Thyroid gland (tissue), 4 donors: Measurements from ENCODE around the gene SIM1. TPM values are rescaled to one million over a fixed set of nuclear protein-coding genes. Genes with fewer than 3 reads are reported as not detected.

ENCODE experiments used
- DNase-seq, 2 donors: peaks; one replicate each; pipeline ENCODE4 v3.0.0-alpha.2; 2019
- H3K27ac ChIP-seq, 3 donors: fragments of 200-600 bp; sonication (generic); 1 replicate in 2 of 3; 2 replicates in 1 of 3; pipeline ENCODE4 v1.5.1; 2016 to 2019; ENCODE audit warnings: mild to moderate bottlenecking in 1 of 3, moderate library complexity in 1 of 3
- H3K27me3 ChIP-seq: fragments of 200-600 bp; sonication (generic); one replicate; pipeline ENCODE4 v1.5.1; 2019
- H3K36me3 ChIP-seq, 2 donors: fragments of 200-600 bp; sonication (generic); one replicate each; pipeline ENCODE4 v1.5.1; 2016 to 2019
- H3K4me1 ChIP-seq, 2 donors: fragments of 200-600 bp; sonication (generic); one replicate each; pipeline ENCODE4 v1.5.1; 2017 to 2019
- H3K4me3 ChIP-seq, 3 donors: fragments of 200-600 bp; sonication (generic); replicated peaks in 1 of 3; 1 replicate in 2 of 3; 2 replicates in 1 of 3; pipeline ENCODE4 v1.5.1; 2016; ENCODE audit warnings: mild to moderate bottlenecking in 1 of 3
- H3K9me3 ChIP-seq: fragments of 200-600 bp; sonication (generic); one replicate; pipeline ENCODE4 v1.5.1; 2017
- CTCF ChIP-seq, 6 experiments: fragments of 200-600 bp in 3 of 6; fragments of 450-650 bp in 3 of 6; sonication (generic) in 3 of 6; IDR thresholded peaks; one replicate each; pipeline ENCODE4 v1.5.1; 2016 to 2019; ENCODE audit warnings: antibody characterized with exemption in 6 of 6, mild to moderate bottlenecking in 2 of 6, inconsistent platforms in 1 of 6, moderate library complexity in 1 of 6
- POLR2A ChIP-seq, 2 donors: fragments of 450-650 bp; IDR thresholded peaks; one replicate each; pipeline ENCODE4 v1.6.1; 2017; ENCODE audit warnings: antibody characterized with exemption in 2 of 2, mild to moderate bottlenecking in 2 of 2, moderate library complexity in 1 of 2
- WGBS, 2 donors: methylation state at CpG; one replicate each; pipeline ENCODE4 v1.1.5; 2017; 5-methylcytosine and 5-hydroxymethylcytosine counted together
- intact Hi-C: fragments of 100-400 bp; cut with DNase I; formaldehyde crosslinking; loops from one replicate; pipeline ENCODE4 v1.15.1; 2023
- total RNA-seq, 4 donors: library from RNA; depleted of rRNA; stranded (reverse); fragments of >200 nt; gene quantifications; one replicate each; pipeline ENCODE4 v1.2.3, GENCODE V29; 2016

The SIM1 gene
- total RNA-seq, 4 donors from 2014 or later, result not detected

GRCh38 chr6:100381111-100381510 lies 83.6 kb downstream of the SIM1 start:
- no peaks in the 10 kb centered on the region for H3K36me3 ChIP-seq
- no peaks in the 10 kb centered on the region for H3K27me3 ChIP-seq
- no peak for DNase-seq
- no peaks in the 10 kb centered on the region for H3K9me3 ChIP-seq
- H3K27ac ChIP-seq, result no peak overlapping the region
- H3K4me1 ChIP-seq, result no peaks in the 10 kb centered on the region
- WGBS, 2 donors, result 86 to 89% methylated on average over 6 of the region's 6 CpGs
- TF ChIP-seq POLR2A (IDR thresholded peaks at IDR 0.05) (no peak), CTCF (IDR thresholded peaks at IDR 0.05) (no peak)
- no peak overlapping the region for H3K4me3 ChIP-seq
- intact Hi-C loops, result no loop called here

DNA sequence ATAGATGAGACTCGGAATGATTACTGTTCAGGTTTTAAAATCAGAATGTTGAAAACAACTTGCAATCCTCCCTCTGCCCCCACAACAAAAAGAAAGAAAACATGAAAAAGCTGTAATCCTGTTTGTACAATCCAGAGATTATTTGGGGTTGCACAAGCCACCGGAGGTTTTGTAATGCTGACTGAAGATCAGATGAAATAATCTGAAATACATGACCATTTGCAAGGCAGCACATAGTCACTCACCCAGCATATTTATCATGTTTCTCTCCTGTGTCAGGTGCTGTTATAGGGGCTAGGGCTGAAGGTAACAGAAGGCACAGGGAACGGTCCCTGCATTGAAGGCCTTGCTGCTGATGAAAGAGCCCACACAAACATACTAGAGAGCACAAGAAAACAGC lies 85.3 kb downstream of the SIM1 start:
- no peak for DNase-seq
- H3K4me3 ChIP-seq, result no peak overlapping the region
- intact Hi-C loops, result no loop called here
- H3K4me1 ChIP-seq, result no peaks in the 10 kb centered on the region
- TF ChIP-seq POLR2A (IDR thresholded peaks at IDR 0.05), result no peak
- TF ChIP-seq CTCF (IDR thresholded peaks at IDR 0.05), result no peak
- no peaks in the 10 kb centered on the region for H3K27me3 ChIP-seq
- H3K27ac ChIP-seq, result no peak overlapping the region
- no peaks in the 10 kb centered on the region for H3K36me3 ChIP-seq
- H3K9me3 ChIP-seq, result no peaks in the 10 kb centered on the region
- 72 to 86% methylated on average over 3 of the region's 3 CpGs for WGBS, 2 donors

DNA sequence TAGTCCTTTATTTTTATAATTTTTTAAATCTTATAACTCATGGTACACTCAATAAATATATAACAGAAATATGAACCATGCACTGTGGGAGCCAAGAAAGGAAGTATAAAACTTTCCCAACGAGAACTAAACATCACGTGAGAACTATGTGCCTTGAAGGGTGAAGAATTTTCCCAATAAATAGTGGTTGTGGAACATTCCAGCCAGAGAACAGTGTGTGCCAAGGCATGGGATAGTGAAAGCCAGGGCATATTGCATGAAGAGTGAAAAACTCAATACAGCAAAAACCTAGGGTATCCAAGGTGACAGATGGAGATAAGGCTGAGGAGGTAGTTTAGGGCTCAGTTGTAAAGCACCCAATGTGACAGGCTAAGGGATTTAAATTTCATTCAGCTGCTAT lies 86.1 kb downstream of the SIM1 start:
- H3K9me3 ChIP-seq, result no peaks in the 10 kb centered on the region
- 83 to 89% methylated on average over 2 of the region's 2 CpGs for WGBS, 2 donors
- H3K4me1 ChIP-seq, result no peaks in the 10 kb centered on the region
- DNase-seq, result no peak
- H3K27ac ChIP-seq, result no peak overlapping the region
- H3K36me3 ChIP-seq, result no peaks in the 10 kb centered on the region
- no peak for TF ChIP-seq POLR2A (IDR thresholded peaks at IDR 0.05)
- TF ChIP-seq CTCF (IDR thresholded peaks at IDR 0.05), result no peak
- no peaks in the 10 kb centered on the region for H3K27me3 ChIP-seq
- intact Hi-C loops, result no loop called here
- no peak overlapping the region for H3K4me3 ChIP-seq

GRCh38 chr6:100376103-100376502 lies 88.6 kb downstream of the SIM1 start:
- 12 to 16% methylated on average over 3 of the region's 3 CpGs for WGBS, 2 donors
- DNase-seq, result no peak
- intact Hi-C loops, result no loop called here
- no peaks in the 10 kb centered on the region for H3K27me3 ChIP-seq
- H3K4me3 ChIP-seq, result no peak overlapping the region
- no peak overlapping the region for H3K27ac ChIP-seq
- H3K36me3 ChIP-seq, result no peaks in the 10 kb centered on the region
- TF ChIP-seq CTCF (IDR thresholded peaks at IDR 0.05) (no peak), POLR2A (IDR thresholded peaks at IDR 0.05) (no peak)
- no peaks in the 10 kb centered on the region for H3K4me1 ChIP-seq
- no peaks in the 10 kb centered on the region for H3K9me3 ChIP-seq

DNA sequence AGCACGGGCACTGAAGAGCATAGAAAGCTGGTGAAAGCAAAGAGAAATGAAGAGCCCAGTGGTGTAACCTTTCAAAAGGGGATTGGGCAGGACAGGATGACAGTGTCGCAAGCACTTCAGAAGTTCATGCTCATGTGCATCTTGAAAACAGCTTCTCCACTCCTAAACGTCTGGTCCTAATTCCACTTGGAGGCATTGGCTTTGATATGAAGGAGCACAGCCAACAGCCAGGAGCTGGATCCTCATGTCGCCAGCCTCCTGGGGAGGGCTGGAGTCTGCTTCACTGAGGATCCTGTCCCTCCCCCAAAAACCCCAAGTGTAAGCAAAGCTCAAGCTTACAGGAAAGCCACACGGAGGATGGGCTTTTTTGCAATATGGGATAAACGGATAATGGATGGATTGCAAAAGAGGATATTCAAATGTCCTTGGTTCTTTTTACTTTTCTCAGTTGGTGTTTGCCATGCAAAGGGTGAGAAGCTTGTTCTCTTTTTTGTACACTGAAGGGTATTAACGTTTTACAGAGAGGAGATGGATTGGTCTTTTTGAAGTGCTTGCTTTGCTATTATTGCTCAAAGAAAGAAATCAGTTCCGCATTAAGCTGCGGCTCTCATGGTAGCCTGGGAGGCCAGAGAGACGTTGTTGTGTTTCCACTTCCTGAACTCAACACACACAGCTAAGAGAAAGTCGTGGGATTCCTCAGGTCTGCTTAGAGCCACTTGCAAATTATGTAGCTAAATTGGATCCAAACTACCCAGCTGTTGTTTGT lies 92.2 kb downstream of the SIM1 start:
- no peak for DNase-seq
- Histone ChIP-seq H3K4me3 (no peak overlapping the region), H3K27ac (no peak overlapping the region), H3K27me3 (no peaks in the 10 kb centered on the region), H3K4me1 (no peaks in the 10 kb centered on the region), H3K36me3 (no peaks in the 10 kb centered on the region), H3K9me3 (no peaks in the 10 kb centered on the region)
- WGBS, 2 donors, result 32 to 38% methylated on average over 11 of the region's 11 CpGs
- intact Hi-C loops, result no loop called here
- TF ChIP-seq POLR2A (IDR thresholded peaks at IDR 0.05) (no peak), CTCF (IDR thresholded peaks at IDR 0.05) (no peak)
